NCI-H2196 (cell line): Measurements from ENCODE around the gene GATAD2B.
"Not testable (repeated sequence)": the region's sequence is repeated elsewhere in the genome, so short reads cannot be mapped to it uniquely, and the experiment has no call there.

Experiments used
- DNase-seq: peaks from one replicate; lab custom pipeline; 2025; ENCODE audit not compliant: unreplicated experiment; lab: John Stamatoyannopoulos, UW

GATAD2B gene

DNA sequence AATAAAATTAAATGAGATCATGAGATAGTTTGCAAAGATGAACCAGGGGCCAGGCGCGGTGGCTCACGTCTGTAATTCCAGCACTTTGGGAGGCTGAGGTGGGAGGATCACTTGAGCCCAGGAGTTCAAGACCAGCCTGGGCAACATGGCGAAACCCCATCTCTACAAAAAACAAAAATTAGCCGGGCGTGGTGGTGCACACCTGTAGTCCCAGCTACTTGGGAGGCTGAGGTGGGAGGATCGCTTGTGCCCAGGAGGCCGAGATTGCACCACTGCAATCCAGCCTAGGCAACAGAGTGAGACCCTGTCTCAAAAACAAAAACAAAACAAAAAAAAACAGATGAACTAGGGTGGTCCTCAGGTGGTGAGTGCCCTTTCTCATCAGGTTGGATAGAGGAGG is 140.1 kb downstream of the GATAD2B start:
- DNase-seq: not testable (repeated sequence)

DNA sequence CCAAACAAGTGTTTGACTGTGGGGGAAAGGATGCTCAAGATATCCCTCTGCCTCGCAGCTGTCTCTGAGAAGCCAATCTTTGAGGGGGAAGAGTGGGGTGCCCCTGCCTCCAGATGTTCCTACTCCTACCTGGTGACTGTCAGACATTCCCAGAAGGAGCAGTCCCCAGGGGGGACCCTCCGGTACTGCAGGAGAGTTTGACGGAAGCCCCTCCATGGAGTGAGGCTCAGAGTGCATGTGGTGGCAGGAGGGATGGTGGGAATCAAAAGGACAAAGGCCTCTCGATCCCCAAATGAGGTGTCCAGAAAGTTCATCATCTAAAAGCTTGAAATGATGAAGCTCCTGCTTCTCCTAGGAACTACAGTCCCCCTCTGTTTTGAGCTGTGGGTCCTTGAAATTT is 142.2 kb downstream of the GATAD2B start:
- DNase-seq: no peak

DNA sequence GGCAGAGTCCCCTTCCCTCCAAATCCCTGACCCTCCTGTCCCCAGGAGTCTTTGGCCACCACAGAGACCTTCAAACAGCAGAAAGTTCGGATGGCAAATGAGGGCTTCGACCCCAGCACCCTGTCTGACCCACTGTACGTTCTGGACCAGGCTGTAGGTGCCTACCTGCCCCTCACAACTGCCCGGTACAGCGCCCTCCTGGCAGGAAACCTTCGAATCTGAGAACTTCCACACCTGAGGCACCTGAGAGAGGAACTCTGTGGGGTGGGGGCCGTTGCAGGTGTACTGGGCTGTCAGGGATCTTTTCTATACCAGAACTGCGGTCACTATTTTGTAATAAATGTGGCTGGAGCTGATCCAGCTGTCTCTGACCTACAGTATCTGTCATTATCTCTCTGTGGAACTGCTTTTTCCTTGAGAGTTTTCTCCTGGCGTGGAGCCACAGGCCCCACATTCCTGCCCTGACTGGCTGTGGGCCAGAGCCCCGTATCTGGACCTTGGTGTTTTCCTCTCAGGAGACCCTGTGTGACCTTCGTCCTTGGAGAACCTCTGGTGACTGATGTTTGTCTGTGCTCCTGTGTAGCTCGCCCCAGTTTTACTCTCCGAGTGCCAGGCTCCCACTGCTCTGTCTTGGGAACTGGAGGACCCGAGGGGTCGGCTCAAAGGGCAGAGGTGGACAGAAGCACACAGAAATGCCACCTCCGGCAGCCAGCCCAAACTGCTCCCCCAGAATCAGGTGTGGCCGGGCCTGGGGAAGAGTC is 142.8 kb downstream of the GATAD2B start:
- no peak for DNase-seq

DNA sequence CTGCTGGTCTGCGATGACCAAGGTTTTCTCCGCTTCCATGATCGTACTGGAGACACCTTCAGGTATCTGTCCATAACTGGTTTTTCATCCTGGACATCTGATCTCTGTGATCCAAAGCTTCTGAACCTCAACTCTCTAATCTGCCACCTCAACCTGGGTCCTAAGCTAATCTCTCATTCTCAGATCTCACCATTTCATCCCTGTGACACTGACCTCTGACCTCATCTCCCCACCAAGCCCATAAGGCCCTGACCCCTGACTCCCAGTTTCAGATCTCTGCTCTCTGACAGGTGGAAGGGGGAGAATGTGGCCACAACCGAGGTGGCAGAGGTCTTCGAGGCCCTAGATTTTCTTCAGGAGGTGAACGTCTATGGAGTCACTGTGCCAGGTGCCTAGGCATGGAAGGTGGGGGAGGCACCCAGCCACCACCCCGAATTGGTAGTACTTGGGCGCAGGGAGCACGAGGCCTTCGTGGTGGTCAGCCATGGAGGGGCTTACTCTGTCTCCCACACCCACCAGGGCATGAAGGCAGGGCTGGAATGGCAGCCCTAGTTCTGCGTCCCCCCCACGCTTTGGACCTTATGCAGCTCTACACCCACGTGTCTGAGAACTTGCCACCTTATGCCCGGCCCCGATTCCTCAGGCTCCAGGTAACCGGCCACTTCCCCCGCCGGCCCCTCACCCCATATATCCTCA is 143.8 kb downstream of the GATAD2B start:
- no peak for DNase-seq

DNA sequence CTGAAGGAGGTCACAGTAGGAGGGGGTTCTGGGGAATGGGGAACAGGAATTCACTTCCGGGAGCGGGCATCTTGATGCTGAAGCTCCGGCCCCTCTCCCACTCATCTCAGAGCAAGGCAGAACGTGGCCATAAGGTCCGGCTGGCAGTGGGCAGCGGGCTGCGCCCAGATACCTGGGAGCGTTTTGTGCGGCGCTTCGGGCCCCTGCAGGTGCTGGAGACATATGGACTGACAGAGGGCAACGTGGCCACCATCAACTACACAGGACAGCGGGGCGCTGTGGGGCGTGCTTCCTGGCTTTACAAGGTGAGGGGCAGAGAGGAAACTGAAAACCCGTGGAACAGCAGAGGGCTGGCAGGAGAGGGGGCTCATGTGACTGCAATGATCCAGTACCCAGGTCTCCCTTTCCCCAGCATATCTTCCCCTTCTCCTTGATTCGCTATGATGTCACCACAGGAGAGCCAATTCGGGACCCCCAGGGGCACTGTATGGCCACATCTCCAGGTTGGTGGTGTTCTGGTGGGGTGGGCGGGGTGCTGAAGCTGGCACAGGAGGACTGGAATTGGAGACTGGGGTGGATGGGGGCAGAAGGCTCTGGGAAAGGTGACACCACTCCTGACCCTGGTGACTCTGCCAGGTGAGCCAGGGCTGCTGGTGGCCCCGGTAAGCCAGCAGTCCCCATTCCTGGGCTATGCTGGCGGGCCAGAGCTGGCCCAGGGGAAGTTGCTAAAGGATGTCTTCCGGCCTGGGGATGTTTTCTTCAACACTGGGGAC is 144.5 kb downstream of the GATAD2B start:
- DNase-seq: no peak

DNA sequence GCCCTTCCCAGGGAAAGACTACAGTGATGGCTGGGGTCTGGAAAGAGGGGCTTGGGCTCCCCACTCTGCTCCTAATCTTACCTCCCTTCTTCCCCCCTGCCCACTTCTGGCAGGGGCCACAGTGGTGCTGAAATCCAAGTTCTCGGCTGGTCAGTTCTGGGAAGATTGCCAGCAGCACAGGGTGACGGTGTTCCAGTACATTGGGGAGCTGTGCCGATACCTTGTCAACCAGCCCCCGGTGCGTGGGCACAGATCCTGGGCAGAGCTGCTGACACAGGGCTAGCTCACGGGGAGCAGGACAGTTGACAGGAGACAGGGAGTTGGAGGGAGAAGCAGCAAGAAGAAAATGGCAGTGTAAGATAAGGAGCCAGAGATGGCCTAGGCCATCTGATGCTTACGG is 145.1 kb downstream of the GATAD2B start:
- DNase-seq: no peak

DNA sequence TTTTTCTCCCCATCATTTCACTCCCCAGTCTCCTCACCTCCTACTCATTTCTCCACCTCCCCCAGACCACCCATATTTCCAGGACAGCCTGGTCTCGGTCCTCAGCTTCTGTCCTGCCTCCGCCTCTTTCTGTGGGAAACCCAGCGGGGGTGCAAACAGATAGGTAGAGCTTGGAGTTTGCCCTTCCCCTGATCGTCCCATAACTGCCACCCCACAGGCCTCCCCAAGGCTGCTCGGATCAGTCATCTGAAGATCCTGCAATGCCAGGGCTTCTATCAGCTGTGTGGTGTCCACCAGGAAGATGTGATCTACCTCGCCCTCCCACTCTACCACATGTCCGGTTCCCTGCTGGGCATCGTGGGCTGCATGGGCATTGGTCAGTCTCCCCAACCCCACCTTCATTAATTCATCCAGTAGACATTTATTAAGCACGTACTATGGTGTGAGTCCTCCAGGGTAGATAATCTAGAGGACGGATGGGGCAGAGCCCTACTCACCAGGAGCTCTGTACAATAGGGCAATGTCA is 145.9 kb downstream of the GATAD2B start:
- DNase-seq: no peak

DNA sequence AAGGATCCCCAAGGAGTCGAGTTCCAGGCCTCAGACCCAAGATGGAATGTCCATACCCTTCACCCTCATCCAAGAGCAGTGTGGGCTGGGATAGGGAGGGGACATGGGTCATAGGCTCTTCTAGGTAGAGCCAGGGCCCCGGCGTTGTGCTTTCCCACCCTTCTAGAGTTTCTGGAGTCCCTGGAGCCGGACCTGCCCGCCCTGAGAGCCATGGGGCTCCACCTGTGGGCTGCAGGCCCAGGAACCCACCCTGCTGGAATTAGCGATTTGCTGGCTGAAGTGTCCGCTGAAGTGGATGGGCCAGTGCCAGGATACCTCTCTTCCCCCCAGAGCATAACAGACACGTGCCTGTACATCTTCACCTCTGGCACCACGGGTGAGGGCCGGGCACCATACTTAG is 146.4 kb downstream of the GATAD2B start:
- DNase-seq: no peak

DNA sequence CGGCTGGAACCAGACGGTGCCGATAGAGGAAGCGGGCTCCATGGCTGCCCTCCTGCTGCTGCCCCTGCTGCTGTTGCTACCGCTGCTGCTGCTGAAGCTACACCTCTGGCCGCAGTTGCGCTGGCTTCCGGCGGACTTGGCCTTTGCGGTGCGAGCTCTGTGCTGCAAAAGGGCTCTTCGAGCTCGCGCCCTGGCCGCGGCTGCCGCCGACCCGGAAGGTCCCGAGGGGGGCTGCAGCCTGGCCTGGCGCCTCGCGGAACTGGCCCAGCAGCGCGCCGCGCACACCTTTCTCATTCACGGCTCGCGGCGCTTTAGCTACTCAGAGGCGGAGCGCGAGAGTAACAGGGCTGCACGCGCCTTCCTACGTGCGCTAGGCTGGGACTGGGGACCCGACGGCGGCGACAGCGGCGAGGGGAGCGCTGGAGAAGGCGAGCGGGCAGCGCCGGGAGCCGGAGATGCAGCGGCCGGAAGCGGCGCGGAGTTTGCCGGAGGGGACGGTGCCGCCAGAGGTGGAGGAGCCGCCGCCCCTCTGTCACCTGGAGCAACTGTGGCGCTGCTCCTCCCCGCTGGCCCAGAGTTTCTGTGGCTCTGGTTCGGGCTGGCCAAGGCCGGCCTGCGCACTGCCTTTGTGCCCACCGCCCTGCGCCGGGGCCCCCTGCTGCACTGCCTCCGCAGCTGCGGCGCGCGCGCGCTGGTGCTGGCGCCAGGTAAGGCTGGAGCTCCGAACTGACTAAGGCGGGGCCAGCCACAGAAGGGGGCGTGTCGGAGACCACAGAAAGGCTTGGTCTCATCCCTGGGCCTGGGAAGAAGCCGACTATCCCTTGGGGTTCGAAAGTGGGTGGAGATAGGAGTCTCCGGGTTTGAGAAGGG is 147.1 kb downstream of the GATAD2B start:
- DNase-seq: peak; percentile 75

DNA sequence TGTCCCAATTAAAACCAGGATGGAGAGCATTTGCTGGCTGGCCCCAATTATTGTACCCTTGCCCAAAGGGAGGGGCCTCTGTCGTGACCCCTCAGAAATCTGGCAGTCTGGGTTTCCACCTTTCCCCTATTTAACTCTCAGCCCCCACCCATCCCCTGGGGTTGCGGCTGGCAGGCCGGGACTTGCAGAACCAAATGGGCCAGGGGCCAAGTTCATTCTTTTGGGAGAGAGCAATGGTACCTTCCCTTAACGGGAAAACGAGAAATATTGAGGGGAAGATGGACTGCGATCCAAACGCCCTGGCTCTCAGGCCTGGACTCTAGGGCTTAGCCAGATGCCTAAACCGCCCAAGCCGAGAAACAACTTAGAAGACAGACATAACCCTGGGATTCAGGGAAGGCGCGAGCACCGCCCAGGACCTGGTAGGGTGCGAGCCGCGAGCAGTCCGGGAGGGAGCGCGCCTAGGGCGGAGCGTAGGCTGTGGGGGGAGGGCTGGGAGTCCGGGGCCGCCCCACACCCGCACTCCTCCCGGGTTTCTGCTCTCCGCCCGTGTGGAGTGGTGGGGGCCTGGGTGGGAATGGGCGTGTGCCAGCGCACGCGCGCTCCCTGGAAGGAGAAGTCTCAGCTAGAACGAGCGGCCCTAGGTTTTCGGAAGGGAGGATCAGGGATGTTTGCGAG is 147.9 kb downstream of the GATAD2B start, which contains the start of gene SLC27A3:
Gene SLC27A3 (plus strand): TSS at position 628 of the 678 bp plus-strand sequence. CDS start 91 bp downstream, outside the sequence.
- DNase-seq: peak; percentile 81

DNA sequence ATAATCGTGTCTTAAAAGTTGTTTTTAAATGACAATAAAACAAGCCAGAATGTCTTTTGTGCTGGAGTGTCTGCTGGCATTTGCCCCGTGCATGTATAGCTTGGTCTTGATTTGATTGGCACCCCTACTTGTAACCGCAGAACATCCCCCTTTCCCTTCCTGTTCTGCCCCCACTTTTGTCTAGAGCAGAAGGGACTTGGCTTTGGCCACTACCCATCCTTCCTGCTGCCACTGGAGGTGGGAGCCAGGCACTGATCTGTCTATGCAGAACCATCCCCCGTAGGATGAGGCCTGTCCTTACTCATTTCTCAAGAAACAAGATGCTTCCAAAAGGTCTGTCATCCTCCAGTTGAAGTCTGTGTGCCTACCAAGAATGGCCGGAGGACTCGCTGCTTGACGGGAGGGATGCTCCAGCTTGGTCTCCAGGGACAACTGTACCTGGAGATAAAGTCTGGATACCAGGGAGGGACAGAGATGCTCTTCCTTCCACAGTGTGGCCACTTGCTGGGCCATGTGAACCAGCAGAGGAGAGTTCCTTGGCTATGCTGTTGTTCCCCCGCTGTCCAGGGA is 148.7 kb downstream of the GATAD2B start:
- no peak for DNase-seq

DNA sequence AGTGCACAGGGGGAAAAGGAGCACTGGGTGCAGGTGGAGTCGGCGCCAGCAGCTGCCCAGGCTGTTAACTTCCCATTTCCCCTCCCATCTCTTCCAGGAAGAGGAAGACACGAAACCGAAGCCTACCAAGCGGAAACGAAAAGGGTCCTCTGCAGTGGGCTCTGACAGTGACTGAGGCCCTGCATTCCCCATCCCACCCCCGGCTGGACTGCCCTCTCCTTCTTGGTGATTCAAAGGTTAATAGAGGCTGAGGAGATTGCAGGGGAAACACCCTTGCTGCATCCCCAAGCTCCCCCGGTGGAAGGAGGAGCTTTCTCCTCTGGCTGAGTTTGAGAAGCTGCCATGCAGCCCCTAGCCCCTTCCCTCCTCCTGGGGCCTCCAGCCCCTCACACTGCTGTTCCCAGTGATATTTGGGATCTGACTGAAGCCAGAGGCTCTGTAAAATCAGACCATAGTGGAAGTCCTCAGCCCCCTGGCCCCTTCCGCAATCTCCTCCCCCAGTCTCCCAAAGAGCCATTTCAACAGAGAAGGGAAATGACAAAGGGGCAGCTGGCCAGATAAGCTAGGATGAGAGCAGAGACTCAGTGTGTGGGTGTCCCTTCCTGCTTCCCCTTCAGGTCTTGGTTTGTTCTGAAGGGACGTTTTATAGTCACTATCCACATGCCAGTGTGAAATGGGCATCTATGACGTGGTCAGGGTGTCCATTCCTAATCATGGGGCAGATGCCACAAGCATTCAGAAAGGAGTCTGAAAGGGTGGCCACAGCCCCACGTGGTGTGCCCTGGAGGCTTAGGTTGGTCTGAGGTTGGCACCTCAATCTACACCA is 149.5 kb downstream of the GATAD2B start:
- DNase-seq: no peak

DNA sequence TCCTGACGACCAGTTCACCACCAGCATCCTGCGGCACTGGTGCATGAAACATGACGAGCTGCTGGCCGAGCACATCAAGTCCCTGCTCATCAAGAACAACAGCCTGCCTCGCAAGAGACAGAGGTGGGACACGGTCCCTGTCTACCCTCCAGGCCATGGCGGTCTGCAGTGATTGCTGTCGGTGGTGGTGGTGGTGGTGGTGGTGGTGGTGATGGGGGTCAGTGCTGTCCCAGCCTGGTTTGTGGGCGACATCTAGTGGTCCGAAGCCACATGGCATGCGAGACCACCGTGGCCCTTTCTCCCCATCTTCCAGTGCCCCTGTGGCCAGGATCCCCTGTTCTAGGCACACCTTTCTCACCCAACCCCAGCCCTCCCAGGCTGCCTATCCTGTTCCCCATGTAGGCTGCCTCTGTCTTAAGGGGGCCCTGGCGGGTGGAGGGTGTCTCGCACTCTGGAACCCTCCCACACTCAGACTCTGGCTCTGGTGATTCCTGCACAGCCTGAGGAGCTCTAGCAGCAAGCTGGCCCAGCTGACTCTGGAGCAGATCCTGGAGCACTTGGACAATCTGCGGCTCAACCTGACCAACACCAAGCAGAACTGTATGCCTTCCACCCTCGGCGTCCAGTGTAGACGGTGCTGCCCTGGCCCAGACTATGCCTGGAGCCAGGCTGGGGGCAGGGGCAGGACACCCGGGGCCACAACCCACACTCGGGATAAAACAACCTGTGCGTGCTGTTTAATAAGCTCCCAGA is 150.8 kb downstream of the GATAD2B start:
- DNase-seq: no peak

DNA sequence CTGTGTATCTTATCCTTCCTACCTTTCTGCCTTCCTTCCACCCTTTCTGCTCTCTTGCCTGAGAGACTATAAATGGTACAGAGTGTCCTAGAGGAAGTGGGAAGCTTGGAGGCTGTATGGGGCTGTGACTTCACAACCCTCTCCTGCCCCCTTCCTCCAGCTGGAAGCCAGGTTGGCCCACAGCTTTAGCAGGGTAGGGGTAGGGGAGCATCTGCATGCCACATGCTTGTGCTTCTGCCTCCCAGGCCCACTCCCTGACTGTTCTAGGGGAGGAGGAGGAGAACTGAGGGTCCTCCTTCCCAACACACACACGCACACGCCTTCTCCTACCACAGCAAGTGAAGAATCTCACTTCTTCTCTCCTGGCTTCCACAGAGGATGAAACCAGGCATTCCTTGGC is 151.5 kb downstream of the GATAD2B start:
- no peak for DNase-seq

DNA sequence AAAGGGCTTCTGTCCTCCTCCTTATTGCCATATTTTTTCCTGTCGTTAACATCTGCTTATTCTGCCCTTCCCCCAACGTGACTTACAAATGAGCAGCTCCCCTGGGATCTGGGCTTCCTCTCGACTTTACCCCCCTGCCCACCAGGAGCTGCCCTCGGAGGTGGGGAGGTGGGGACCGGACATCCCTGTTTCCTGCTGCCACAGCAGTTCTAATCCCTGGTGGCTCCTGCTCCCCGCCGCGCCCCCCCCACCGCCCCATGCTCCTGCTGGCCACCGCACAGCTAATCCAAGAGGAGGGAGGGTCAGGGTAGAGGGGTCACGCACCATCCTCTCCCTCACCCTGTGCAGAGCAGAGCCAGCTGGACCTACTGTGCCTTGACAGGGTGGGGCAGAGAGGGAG is 152.0 kb downstream of the GATAD2B start:
- DNase-seq: no peak

DNA sequence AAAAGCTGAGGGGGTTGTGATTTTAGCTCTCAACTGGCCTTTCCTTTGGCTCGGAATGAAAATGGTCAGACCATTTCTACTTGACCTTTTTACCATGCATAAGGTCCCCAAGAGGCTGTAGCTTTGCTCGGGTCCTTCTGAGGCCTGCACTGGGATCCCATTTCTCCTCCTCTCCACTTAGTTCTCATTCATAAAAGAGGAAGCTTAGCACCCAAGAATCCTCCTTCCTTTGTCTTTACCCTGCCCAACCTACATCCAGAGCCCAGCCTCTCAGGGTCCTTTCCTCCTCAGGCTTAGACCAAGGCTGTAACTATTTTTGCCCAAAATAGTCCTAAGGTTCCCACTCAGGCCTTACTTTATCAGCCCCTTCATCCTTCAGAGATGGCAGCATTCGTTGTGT is 153.6 kb downstream of the GATAD2B start:
- no peak for DNase-seq

DNA sequence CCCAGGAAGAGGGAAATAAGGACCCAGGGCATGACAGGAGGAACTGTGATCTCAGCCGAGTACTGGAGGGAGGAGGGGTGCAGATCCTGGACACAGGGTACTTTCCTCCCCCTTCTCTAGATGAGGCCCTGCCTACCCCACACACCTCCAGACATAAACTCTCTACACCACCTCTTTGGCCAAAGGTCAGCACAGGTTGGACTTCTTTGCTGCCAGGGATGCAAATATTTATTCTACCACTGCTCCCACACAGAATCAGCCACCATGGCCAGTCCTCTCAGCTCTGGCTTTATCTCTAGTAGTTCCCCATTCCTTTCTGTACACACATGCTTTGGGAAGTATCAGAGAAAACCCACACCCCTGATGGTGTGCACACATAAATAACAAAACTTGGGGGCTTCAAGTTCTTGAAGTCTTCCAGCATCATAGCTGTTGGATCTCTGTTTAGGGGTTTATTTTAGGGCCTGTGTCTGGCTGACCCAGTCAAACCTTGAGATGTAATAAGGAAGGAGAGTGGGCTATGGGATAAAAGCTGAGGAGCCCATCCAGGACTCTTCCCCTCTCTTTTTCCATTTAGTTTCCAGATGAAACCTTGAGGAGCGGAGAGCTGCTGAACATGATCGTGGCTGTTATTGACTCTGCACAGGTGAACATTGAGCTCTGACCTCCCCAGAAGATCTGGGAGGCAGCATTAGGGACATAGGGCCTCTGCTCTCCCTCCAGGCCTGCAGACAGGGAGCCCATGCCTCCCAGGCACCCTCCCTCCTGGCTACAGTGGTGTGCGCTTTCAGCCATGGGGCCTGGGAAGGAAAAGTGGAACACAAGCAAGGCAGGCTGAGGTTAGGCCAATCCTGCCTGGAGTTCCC is 154.2 kb downstream of the GATAD2B start:
- no peak for DNase-seq
